Activated B cell treated with CpG ODN at 0.5 μM for 24 hours (primary cell): ENCODE data around the gene FPR2. TPM values are rescaled to one million over a fixed set of nuclear protein-coding genes. Genes with fewer than 3 reads are reported as not detected.

Experiments
- ATAC-seq: fragments of 200-7000 bp; cut with Tn5 transposase; one replicate; pipeline ENCODE4 v1.10.0; 2021; ENCODE audit warnings: low read depth, mild to moderate bottlenecking, moderate library complexity
- CTCF ChIA-PET: fragments of 350-600 bp; sonication (Branson Sonifier 250); formaldehyde crosslinking; loops from one replicate; lab custom pipeline; 2021; ENCODE audit warnings: antibody characterized with exemption; lab: Charles Lee
- POLR2A ChIA-PET: fragments of 350-600 bp; sonication (Branson Sonifier 250); formaldehyde crosslinking; loops from one replicate; lab custom pipeline; 2021; ENCODE audit warnings: antibody characterized with exemption; lab: Charles Lee
- DNase-seq: peaks from one replicate; pipeline ENCODE4 v3.0.0; 2022
- H3K27ac Mint-ChIP-seq: one replicate; pipeline ENCODE4 v1.8.0; 2020; ENCODE audit warnings: mixed read lengths
- H3K27me3 Mint-ChIP-seq: one replicate; pipeline ENCODE4 v1.8.0; 2021; ENCODE audit warnings: mixed read lengths
- H3K36me3 Mint-ChIP-seq: one replicate; pipeline ENCODE4 v1.8.0; 2021; ENCODE audit warnings: low read depth, mixed read lengths
- H3K4me1 Mint-ChIP-seq: one replicate; pipeline ENCODE4 v1.8.0; 2021; ENCODE audit warnings: mixed read lengths
- H3K4me3 Mint-ChIP-seq: one replicate; pipeline ENCODE4 v1.8.0; 2020; ENCODE audit warnings: mild to moderate bottlenecking, mixed read lengths
- H3K9me3 Mint-ChIP-seq: one replicate; pipeline ENCODE4 v1.8.0; 2020; ENCODE audit warnings: mixed read lengths
- intact Hi-C: fragments of 100-400 bp; cut with micrococcal nuclease; formaldehyde crosslinking; loops from one replicate; pipeline ENCODE4 v1.15.1; 2024
- total RNA-seq: library from RNA; stranded (reverse); gene quantifications from 2 replicates; pipeline ENCODE4 v1.2.3, GENCODE V29; 2022
- TF ChIP-seq, protein P1 (sequence below): fragments of 200-600 bp; IDR thresholded peaks from one replicate; pipeline ENCODE4 v1.8.0; 2022; ENCODE audit warnings: antibody characterized with exemption, mild to moderate bottlenecking

The FPR2 gene
- total RNA-seq, 1 donor from 2014 or later: not detected

DNA sequence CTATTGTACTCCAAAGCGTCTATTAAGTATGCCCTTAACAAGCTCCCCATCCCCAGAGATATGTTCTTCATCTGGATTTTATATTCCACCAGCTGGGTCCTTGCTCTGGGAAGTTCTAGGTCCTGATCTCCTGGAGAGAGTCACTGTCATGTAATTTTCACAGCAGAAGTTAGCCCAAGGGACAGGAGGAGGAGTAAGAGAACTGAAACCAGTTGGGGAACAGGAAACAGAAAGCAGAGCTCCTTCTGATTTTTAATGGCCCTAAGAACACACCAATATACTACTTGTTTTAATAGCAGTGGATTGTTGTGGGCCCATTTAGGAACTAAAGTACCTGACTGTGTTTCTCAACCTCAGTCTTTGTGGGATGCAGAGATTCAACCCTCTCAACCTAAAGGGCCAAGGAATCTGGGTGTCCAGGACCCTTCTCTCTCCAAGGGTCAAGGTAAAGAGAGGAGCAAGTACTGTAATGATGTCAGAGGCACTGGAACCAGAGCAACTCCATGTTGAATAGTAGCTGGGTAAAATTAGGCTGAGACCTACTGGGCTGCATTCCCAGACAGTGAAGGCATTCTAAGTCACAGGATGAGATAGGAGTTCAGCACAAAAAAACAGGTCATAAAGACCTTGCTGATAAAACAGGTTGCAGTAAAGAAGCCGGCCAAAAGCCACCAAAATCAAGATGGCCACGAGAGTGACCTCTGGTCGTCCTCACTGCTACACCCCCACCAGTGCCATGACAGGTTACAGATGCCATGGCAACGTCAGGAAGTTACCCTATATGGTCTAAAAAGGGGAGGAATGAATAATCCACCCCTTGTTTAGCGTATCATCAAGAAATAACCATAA lies 25.9 kb downstream of the FPR2 start:
- no peak for DNase-seq
- ATAC-seq: no peak
- intact Hi-C loops: no loop called here

DNA sequence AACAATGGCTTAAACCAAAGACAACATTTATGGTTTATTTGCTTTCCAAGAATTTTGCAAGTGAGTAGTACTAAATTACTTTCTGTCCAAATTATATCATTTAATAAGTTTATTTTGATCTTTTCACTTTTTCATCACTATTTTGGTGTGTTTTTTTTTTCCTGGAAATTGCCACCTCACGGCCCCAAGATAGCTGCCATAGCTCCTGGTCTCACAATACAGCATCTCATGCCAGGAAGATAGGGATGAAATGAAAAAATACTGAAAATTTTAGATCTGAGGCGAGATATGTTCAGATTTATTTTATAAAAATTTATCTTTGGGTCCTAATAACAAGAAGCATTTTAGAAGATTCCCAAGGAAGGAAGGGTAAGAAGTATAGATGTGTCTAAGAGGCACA lies 27.0 kb downstream of the FPR2 start:
- ChIA-PET CTCF (no interaction called here), POLR2A (no interaction called here)
- intact Hi-C loops: no loop called here
- Mint-ChIP-seq H3K4me1 (peaks cover 4% of the 10 kb centered on the region), H3K9me3 (peaks cover 6% of the 10 kb centered on the region), H3K27me3 (peaks cover 4% of the 10 kb centered on the region), H3K36me3 (no peaks in the 10 kb centered on the region), H3K4me3 (no peak overlapping the region), H3K27ac (no peak overlapping the region)
- TF ChIP-seq, protein P1, sequence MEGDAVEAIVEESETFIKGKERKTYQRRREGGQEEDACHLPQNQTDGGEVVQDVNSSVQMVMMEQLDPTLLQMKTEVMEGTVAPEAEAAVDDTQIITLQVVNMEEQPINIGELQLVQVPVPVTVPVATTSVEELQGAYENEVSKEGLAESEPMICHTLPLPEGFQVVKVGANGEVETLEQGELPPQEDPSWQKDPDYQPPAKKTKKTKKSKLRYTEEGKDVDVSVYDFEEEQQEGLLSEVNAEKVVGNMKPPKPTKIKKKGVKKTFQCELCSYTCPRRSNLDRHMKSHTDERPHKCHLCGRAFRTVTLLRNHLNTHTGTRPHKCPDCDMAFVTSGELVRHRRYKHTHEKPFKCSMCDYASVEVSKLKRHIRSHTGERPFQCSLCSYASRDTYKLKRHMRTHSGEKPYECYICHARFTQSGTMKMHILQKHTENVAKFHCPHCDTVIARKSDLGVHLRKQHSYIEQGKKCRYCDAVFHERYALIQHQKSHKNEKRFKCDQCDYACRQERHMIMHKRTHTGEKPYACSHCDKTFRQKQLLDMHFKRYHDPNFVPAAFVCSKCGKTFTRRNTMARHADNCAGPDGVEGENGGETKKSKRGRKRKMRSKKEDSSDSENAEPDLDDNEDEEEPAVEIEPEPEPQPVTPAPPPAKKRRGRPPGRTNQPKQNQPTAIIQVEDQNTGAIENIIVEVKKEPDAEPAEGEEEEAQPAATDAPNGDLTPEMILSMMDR: no peak
- ATAC-seq (no peak), DNase-seq (no peak)

More for the DNA sequence above, 25.9 kb downstream of the FPR2 start:
- Mint-ChIP-seq H3K4me3 (no peak overlapping the region), H3K4me1 (peaks cover 4% of the 10 kb centered on the region), H3K9me3 (peaks cover 3% of the 10 kb centered on the region), H3K36me3 (no peaks in the 10 kb centered on the region), H3K27ac (no peak overlapping the region), H3K27me3 (peaks cover 6% of the 10 kb centered on the region)
- ChIA-PET POLR2A (no interaction called here), CTCF (no interaction called here)
- TF ChIP-seq, protein P1: no peak

DNA sequence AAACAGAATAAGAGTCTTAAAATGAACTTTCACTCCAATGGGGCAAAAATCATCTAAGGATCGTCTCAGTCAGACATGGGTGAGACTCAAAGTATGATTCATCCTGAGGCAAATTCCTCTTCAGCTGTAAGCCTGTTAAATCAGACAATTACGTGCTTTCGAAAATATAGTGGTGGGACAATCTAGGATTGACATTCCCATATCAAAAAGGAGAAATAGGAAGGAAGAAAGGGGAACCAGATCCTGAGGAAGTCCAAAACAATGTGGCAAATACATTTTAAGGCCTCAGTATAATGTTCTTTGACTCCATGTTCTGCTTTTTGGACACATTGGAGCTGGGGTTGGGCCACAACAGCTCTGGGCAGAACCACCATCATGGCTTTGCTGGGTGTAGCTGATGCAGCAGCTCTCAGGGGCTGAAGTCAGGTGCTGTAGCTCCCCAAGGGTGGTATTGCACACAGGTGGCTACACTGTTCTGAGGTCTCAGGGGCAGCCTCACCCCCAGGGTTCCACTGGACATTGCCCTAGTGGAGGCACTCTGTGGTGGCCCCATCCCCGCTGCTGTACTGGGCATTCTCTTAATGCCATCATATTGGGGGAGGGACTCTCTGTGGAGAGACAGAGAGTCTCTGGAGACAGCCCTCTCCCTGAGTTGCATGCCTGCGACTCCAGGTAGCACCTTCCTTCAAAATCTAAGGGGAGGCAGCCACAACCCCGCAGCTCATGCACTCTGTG lies 28.2 kb downstream of the FPR2 start:
- CTCF ChIA-PET: no interaction called here
- Mint-ChIP-seq H3K4me3 (no peak overlapping the region), H3K27ac (no peak overlapping the region), H3K9me3 (peaks cover 10% of the 10 kb centered on the region), H3K4me1 (peaks cover 4% of the 10 kb centered on the region), H3K36me3 (no peaks in the 10 kb centered on the region), H3K27me3 (peaks cover 6% of the 10 kb centered on the region)
- ATAC-seq: no peak
- no peak for DNase-seq
- intact Hi-C loops: no loop called here
- POLR2A ChIA-PET: no interaction called here
- TF ChIP-seq, protein P1: no peak

DNA sequence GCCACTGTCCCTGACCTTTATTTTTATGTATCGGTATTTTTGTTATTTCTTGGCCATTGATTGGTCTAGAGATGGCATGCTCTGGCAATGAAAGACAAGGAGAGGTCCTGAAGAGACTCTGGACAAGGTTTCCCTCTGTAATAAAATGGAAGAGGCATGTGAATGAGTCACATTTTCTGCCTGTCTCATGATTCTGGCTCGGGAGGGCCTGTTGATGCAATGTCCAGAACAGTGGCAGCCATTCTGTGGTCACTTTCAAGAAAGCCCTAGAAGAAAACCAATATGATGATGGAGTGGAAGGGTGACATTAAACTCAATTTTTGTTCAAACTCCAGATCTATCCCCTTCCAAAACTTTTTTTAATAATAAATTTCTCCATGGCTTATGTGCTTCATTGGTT lies 32.0 kb downstream of the FPR2 start:
- CTCF ChIA-PET: no interaction called here
- H3K36me3 Mint-ChIP-seq: no peaks in the 10 kb centered on the region
- peaks cover 7% of the 10 kb centered on the region for H3K9me3 Mint-ChIP-seq
- no peak overlapping the region for H3K4me3 Mint-ChIP-seq
- peaks cover 6% of the 10 kb centered on the region for H3K27me3 Mint-ChIP-seq
- POLR2A ChIA-PET: no interaction called here
- DNase-seq (no peak), ATAC-seq (no peak)
- H3K27ac Mint-ChIP-seq: no peak overlapping the region
- TF ChIP-seq, protein P1: no peak
- H3K4me1 Mint-ChIP-seq: no peaks in the 10 kb centered on the region
- intact Hi-C loops: no loop called here

DNA sequence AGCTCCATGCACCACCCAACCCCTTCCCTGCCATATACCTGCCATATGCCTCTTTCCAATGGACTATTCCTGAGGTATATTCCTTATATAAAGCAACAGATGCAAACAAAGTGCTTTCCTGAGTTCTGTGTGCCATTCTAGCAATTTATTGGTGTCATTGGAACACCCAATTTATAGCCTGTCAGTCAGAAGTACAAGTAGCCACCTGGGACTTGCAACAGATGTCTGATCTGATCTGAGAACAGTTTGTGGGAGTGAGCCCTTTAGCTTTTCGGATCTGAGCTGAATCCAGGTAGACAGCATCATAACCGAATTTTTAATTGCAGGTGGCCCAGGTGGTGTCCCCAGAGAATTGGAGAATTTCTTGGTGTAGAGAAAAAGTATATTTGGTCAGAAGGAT lies 33.0 kb downstream of the FPR2 start:
- ChIA-PET POLR2A (no interaction called here), CTCF (no interaction called here)
- H3K36me3 Mint-ChIP-seq: no peaks in the 10 kb centered on the region
- no peak overlapping the region for H3K4me3 Mint-ChIP-seq
- H3K27me3 Mint-ChIP-seq: peaks cover 6% of the 10 kb centered on the region
- H3K27ac Mint-ChIP-seq: no peak overlapping the region
- ATAC-seq (no peak), DNase-seq (no peak)
- H3K4me1 Mint-ChIP-seq: no peaks in the 10 kb centered on the region
- intact Hi-C loops: no loop called here
- TF ChIP-seq, protein P1: no peak
- H3K9me3 Mint-ChIP-seq: peaks cover 7% of the 10 kb centered on the region
